GM21526 (cell line): Measurements from ENCODE around the gene GBX2.

Source experiments
- ATAC-seq: cut with Tn5 transposase; IDR thresholded peaks from one replicate; pipeline ENCODE4 v1.9.1; 2021; ENCODE audit warnings: moderate library complexity; ENCODE audit not compliant: unreplicated experiment, low FRiP score

GBX2 gene

DNA sequence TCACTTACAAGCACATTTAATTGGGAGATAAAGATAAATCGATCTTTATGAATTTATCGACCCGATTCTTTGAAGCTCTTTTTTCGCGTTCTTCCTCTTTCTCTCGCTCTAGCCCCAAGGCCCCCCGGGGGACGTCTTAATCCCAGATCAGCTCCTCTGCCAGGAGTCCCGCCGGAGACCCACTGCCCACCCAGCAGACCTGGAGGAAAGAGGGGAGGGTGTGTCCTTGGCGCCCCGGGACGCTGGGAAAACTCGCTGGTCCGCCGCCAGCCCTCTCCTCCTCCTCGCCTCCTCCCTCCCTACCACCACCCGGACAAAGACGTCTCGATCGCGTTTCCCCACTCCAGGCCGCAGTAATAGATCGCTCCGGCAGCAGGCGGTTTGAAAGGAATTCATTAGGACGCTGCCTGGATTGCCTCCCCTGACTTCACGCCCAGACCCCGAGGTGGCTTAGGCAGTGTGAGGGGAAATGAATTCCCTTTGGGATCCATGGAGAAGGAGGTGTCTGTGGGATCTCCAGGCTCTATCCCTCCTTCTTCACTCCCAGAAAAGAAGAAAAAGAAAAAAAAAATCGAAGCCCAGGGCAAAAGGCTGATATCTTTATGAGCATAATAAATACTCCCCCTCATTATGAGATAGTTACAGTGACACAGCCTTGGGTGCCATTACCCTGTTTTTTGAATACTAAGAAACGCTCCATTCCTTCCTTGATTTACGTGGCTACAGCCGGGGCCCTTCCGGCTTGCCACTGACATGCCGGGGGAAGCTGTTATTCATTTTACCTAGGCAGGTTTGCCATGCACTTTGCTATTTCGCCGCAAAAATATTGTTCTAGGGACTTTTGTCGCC, 1.8 kb upstream of the GBX2 start:
- no peak for ATAC-seq

DNA sequence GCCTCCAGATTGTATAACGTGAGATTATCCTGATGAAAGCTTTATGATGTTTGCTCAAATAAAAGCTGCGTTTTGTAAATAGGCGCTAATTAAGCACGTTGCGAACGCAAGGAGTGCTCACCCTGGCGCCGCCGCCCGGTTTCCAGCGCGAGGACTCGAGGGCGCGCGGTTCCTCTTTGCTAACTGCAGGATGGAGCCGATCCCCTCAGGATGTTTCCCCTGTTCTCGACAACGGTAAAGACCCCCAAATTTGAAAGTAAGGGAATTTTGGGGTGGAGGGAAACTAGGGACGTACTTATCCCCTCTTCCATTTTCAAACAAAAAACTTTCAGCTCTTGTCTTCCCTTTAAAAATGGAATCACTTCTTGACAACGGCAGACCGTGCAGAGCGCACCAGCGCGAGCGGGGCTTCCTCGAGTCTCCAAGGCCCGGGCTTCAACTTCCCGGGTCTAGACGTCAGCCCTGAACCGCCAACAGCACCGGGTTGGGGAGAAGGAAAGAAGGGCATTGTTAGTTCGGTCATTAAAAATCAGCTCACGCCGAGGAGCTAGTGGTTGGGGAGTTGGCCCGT, 1.1 kb upstream of the GBX2 start:
- no peak for ATAC-seq

DNA sequence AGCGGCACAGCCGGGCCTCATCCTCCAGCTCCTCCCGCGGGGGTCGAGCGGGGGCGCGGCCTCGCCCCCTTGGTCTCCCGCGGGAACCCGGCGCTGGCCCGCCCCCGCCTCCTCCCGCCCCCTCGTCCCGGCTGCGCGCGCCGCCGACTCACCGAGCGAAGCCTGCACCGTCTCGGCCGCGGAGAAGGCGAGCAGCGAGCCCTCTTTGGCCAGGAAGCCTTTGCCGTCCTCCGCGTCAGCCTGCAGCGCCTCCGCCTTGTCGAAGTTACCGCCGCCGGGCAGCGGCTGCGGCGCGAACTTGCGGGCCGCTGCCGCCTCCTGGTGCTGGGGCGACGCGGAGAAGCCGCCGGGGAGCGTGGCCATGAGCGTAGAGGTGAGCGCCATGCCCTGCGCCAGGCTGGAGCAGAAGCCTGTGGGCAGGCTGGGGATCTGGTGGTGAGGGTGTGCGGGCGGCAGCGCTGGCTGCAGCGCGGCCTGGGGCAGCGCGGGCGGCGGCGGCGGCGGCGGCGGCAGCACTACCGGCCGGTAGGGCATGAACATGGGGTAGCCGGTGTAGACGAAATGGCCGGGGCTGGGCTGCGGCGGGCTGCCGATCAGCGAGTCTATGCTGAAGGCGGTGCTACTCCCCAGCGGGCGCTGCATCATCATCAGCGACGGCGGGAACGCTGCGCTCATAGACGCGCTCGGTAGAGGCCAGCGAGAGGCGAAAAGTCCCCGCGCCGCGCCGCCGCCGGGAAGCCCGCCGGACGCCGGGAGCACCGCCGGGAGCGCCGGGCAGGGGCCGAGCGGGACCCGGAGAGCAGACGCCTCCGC, 683 bp downstream of the GBX2 start:
- no peak for ATAC-seq

DNA sequence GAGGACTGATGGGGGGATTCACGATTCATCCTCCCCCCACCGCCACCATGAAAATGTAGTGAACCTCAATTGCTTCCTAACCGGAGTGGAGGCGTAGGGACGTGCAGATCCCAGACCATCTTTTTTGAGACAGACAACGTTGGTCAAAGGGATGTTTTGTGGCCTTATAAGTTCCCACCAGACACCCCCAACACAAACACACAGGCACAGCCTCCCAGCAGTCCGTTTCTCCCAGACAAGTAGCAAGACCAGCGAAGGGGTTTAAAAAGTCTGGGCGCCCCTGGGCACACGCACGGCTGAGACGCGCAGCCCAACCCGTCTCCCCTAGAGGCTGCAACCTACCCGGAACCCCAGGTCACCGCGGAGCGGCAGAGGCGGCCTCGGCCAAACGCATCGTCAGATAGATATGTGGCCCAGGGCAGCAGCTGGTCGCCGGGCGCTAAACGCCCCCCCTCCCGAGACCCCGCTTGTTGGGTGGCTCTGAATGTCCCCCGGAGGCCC, 1.3 kb downstream of the GBX2 start:
- no peak for ATAC-seq

DNA sequence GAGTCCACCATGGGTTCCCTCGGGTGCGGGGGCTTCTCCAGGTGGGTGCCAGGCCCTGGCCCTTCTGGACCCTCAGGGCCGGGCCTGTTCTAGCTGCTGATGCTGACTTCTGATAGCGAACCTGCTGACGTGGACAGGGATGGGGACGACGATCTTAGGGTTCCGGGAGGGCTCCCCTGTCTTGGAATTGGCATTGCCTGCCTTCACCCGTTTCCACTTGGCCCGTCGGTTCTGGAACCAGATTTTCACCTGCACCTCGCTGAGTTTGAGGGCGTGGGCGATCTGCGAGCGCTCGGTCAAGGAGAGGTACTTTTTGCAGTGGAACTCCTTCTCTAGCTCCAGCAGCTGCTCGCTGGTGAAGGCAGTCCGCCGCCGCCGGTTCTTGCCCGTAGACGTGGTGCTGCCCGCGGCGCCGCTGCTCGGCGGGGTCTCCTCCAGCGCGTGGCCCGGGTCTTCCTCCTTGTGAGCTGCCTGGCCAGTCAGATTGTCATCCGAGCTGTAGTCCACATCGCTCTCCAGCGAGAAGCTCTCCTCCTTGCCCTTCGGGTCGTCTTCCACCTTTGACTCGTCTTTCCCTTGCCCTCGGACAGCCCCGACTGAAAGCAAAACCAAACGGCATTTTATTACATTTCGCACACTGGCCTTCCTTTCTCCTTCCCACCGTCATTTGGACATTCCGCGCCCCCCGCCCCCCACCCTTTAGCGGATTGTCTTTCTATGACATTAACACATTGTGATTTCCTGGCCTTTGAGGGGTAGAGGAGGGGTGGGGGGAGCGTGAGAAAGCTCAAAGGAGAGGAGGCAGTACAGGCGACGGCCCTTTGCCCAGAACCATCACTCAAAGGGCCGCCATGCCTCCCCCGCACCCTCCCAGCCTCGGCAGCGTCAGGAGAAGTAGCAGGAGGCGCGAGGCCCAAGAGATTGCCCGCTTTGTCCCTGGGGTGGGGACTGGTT, 2.1 kb downstream of the GBX2 start:
- no peak for ATAC-seq

DNA sequence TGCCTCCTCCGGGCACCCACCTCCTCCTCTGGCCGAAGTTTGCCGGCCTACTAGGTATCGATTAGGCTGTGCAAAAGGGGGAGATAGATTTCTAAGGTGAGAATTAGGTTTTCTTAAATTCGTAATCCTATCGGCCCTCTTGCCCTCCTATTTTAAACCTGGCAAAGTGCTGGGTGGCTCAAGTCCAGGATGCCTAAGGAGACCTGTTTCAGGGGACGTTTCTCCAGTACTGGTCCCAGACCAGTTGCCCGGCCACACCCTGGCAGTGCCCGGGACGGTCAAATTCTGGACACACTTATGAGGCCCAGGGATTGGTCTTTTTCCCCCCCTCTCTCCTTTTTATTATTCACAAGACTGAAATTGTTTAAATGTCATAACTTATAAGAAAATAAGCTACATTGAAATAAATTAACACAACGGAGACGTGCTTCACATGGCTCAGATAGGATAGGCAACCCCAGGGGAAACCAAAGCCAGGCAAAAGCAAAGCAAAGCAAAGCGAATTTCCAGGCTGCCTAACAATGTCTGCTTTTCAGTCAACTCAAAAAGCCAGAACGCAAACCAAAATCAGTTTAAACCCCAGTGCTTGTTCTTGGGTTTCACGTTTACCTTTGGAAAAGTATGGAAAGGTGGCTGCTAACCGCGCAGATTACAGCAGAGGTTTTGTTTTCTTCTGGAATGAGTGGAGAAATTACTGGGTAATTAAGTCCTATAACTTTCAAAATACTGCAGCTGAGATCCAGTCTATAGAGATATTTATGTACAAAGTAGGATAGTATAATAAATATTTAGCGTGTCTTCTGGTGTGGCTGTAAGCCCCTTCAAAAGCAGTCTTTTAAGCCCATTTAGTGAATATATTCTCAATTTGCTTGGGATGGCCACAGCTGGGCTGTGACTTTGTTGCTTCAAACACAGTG, 3.0 kb downstream of the GBX2 start:
- no peak for ATAC-seq

DNA sequence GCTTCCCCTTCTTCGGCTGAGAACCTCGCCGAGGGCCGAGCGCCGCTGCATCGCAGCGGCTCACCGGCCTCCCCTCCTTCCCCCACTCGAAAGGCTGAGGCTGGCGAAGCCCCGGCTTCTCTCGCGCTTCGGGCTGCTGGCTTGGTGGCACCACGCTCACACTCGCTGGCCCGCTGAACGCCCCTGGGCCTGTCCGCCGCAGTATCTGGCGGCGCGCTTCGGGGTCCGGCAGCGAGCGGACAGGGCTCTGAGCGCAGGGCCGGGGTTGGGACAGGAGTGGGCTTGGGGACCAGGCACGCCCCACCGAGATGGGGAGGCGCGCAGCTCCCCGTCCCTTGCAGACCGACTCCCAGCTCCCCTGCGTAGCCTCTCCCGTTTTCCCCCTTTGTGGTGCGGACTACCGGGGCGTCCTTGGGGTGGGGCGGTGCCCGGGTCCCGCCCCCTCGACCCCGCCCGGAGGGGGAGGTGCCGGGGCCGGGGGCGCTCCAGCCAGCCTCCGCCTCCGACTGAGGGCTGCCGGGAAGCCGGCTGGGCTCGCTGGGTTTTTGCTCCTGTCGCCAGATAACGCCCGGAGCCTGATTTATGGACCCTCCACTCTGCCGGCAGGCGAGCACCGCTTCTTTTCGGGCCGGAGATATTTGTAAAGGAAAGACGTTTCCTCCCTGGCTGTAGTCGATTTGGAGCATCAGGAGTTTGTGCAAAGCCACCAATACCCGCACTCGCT, 3.8 kb downstream of the GBX2 start:
- ATAC-seq: no peak

DNA sequence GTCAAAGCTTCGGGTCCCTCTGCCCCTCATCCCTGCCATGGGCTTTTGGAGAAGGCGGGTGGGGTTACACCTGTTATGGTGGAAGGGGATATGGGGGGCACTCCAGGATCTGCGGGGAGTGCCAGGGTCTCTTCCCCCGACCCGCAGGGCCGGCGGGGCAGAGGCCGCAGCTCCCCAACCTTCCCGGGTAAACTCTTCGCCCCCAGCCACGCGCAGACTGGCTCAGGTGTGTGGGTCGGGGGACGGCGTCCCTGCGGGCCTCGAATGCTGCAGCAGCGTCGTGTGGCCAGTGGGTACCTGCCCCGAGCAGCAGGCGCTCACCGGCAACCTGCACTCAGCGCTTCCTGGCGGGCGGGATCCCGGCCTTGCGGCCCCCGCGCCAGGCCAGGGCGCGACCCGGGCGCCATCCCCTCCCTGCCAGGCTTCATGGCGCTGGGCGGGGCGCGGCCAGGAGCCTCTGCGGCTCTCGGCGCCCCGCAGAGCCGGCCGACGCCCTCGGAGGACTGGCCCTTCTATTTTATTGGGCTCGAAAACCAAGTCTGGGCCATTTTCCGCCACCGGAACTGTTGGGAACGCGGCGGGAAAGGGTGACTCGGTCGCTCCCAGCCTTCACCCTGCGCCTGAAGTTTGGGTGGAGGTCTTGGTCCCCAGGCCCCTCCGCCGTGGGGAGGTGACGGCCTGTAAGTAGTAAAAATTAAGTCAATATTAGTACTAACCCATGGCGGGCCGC, 4.5 kb downstream of the GBX2 start:
- no peak for ATAC-seq

DNA sequence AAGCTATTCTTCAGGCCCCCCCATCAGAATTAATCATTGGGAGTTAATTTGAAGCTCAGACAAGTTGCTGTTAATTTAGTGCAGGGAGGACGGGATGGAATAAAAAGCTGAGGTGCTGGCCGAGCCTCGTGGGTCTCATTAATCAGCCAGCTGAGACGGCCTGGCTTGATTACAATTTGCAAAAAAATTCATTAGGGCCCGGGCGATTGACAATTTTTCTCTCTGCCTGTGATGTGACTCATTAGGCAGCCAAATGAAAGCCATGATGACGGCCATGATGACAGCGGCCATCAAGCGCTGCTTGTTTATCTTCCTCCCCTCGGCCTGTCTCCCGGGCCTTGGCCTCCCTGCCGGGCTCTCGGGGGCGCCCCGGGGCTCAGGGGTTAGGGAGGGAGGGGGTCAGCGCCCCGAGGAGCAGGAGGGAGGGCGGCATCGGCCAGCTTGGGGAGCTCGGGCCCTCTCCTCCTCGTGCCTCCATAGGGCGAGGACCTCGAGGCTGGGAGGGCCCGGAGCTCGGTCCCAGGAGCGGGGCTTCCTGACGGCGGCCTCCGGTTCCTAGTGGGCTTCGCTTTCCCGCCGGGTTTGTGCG, 5.2 kb downstream of the GBX2 start:
- ATAC-seq: no peak

DNA sequence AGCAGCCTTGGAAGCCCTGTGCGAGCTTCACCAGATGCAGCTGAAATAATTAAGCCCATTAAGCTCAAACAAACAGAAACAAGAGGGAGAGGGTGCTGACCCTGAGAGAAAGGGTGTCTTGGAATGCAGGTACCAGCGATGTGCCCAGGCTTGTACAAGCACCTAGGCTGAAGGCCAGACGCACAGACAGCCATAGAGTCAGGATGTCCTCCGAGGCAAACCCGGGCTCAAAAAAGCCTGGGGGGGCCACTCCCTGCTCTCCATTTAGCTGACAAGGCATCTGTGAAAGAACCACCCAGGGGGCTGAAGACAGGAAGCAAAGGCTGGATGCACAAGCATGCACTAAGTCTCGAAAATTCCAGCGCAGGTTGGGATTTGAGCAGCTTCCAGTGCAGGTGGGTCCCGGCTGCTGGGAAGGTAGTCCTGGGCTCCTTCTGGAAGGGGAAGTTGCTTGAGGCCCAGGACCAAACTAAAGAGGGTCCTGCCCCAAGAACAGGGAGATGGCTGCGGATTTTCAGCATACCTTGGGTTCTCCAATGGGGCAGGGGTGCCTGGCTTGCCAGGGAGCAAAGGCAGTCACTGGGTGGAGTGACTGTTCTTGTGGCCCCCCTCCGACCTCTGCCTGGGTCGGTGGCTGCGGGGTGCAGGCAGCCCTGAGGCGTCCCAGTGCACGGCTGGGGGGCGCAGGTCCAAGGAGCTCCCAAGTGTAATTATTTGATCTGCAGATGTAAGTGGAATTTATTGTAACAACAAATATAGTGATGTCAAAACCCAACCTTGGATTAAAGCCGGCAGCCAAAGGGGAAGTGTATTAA, 5.9 kb downstream of the GBX2 start:
- no peak for ATAC-seq

DNA sequence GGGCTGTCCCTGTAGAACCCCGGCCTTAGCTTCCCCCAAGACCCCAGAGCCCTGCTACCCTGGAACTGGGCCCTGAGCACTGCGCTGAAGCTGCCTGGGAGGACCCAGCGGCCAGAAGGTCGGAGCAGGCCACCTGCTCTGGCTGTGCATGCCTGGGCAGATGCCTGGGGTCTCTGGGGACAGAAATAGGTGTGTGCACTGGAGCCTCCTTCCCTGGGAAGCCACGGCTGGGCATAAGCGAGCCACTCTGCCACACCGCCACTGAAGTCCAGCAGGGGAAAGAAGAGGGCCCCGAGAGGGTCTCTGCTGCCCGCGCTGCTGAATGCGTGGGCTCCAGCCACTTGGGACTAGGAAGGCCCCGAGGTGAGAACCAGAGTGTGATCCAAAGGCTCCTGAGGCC, 6.7 kb downstream of the GBX2 start:
- no peak for ATAC-seq

DNA sequence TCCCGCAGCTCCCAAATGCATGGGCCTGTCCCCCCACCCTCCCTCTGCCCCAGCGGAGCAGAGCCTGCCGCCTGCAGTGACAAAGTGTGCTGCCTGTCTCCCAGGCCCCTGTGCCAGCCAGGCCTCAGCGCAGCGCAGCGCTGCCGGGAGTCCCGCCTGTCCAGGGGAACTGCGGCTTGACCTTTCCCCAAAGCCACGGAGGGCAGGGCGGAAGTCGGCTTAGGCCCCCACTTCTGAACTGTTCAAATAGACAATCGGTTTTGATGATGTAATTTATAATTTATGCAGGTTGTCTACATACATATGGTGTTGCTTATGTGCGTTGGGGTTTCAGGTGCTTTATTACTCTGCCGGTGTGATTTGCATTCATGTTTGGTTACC, 7.1 kb downstream of the GBX2 start:
- no peak for ATAC-seq

DNA sequence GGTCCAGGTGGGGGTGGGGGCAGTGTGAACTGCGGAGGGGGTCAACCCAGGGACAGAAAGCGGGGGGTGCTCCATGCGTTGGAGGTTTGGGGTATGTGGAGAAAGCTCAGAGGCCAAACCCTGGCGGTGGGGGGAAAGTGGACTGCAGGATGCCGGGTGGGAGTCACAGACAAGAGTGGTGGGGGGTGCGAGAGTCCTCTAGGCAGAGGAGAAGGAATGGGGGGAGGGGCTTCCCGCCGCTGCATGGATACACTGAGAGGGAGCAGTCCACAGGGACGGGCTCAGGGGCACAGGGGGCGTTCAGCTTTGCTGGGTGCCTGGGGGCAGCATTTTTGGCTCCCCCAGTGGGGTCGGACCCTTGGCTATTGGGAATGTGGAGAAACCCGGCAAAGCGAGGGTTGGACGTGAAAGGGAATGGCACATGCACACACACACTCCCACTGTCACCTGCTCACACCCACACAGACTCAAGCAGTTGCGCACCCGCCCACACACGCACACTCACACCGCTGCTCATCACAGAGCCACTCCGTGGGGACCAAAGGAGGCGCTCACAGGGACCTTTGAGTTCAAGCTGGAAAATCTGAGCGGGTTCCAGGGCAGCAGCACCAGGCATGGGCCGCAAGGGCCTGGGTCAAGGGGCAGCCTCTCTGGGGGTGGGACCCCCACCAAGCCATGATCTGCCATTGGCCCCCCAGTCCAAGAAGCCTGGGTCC, 7.7 kb downstream of the GBX2 start:
- no peak for ATAC-seq

DNA sequence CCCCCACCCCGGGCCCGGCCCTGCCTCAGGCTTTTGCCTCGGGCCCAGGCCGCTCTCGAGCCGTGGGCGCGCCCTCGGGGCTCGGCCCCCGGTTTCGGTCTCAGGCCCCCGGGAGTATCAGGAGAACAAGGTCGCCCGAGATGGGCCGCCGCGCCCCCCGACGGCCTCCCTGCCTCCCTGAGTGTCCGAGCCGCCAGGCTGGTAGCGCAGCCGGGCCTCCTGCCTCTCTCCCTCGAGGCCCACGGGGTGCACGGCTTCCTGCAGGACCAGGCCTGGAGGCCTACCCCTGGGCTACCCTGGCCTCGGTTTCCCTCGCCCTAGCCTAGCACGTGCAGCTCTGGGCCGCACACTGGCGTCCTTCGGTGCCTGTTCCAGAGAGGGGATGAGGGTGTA, 8.4 kb downstream of the GBX2 start:
- no peak for ATAC-seq

DNA sequence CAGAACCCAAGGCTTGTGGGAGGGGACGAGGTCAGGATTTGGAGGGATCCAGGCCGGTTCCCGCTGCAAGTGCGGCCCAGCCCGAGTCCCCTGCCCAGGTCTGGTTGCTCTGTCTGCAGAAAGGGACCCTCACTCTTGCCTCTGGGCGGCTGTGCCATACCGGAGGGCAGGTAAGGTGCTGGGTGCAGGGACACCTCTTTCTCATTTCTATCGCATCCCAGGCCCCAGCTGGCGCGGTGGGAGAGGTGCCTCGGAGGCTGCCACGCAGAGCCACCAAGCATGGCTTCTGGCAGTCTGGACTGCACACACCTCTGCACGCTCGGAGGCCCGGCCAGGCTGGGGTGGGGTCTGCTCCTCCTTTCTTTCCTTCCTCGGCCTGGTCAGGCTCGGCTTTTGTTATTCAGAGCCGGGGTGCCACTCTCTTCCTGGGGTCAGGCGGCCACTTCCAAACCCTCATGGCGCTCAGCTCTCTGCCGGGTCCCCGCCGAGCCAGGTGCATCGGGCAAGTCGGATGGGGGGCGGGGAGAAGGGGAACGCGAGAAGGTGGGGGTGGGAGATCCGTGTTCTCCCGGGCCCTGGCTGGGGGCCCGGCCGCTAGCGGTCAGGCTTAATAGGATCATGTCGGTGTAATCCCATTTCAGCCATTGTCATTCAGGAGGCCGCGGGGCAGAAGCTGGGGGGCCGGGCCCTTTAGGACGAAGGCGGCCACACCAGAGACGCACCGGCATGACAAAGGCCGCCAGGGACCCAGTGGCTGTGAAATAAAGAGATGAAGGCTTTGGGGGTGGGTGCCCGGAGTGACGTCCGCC, 9.0 kb downstream of the GBX2 start:
- ATAC-seq: no peak
